ENCODE results near the gene KCNK10. TPM values are rescaled to one million over a fixed set of nuclear protein-coding genes. Genes with fewer than 3 reads are reported as not detected.

Gene KCNK10
- total RNA-seq, 6 experiments from 2014 or later = not detected

- Histone ChIP-seq H3K36me3 (no peaks in the 10 kb centered on the region), H3K9me3 (no peaks in the 10 kb centered on the region), H3K27ac (no peak overlapping the region), H3K4me1 (peaks cover 0 to 23% (median 12%) of the 10 kb centered on the region in 4 donors), H3K4me3 (no peak overlapping the region), H3K27me3 (no peaks in the 10 kb centered on the region)
- 55% methylated on average over 3 of the region's 3 CpGs for WGBS (ENCODE audit: insufficient coverage, low coverage, low lambda C conversion rate, missing lambda C conversion rate)
- TF ChIP-seq CTCF (IDR thresholded peaks at IDR 0.05) (no peak), POLR2A (IDR thresholded peaks at IDR 0.05) (no peak)
- DNase-seq (peak in 1 of 3 donors; percentile 50), ATAC-seq (peak; percentile 91 to 97 (median 96))
- intact Hi-C loops (cut with DNase I) = no loop called here
Observed at GRCh38 chr14:88300817-88301216, 22.3 kb downstream of the KCNK10 start.

GRCh38 chr14:88299865-88300530 is 23.1 kb downstream of the KCNK10 start:
- H3K27me3 ChIP-seq = no peaks in the 10 kb centered on the region
- WGBS (ENCODE audit: insufficient coverage, low coverage, low lambda C conversion rate, missing lambda C conversion rate) = 62% methylated on average over 6 of the region's 6 CpGs
- TF ChIP-seq CTCF (IDR thresholded peaks at IDR 0.05) (no peak), POLR2A (IDR thresholded peaks at IDR 0.05) (no peak)
- no peak for DNase-seq
- peaks cover 0 to 23% (median 12%) of the 10 kb centered on the region in 4 donors for H3K4me1 ChIP-seq
- intact Hi-C loops (cut with DNase I) = no loop called here
- H3K36me3 ChIP-seq = no peaks in the 10 kb centered on the region
- no peak overlapping the region for H3K4me3 ChIP-seq
- no peak overlapping the region for H3K27ac ChIP-seq
- peak in 3 of 4 donors; percentile 5 to 42 (median 19) for ATAC-seq
- H3K9me3 ChIP-seq = no peaks in the 10 kb centered on the region

- intact Hi-C loops (cut with DNase I) = no loop called here
- Histone ChIP-seq H3K4me3 (no peak overlapping the region), H3K4me1 (peaks cover 0 to 23% (median 12%) of the 10 kb centered on the region in 4 donors), H3K27ac (no peak overlapping the region), H3K9me3 (no peaks in the 10 kb centered on the region), H3K27me3 (no peaks in the 10 kb centered on the region), H3K36me3 (no peaks in the 10 kb centered on the region)
- DNase-seq (no peak), ATAC-seq (peak in 3 of 4 donors; percentile 20 to 30 (median 23))
- WGBS (ENCODE audit: insufficient coverage, low coverage, low lambda C conversion rate, missing lambda C conversion rate) = 21% methylated on average over 5 of the region's 5 CpGs
- TF ChIP-seq CTCF (IDR thresholded peaks at IDR 0.05) (no peak), POLR2A (IDR thresholded peaks at IDR 0.05) (no peak)
Observed at GRCh38 chr14:88297306-88297705, 25.8 kb downstream of the KCNK10 start.

GRCh38 chr14:88296351-88296750 is 26.7 kb downstream of the KCNK10 start:
- peaks cover 0 to 22% (median 9%) of the 10 kb centered on the region in 4 donors for H3K4me1 ChIP-seq
- ATAC-seq (no peak), DNase-seq (no peak)
- H3K9me3 ChIP-seq = no peaks in the 10 kb centered on the region
- TF ChIP-seq POLR2A (IDR thresholded peaks at IDR 0.05) (no peak), CTCF (IDR thresholded peaks at IDR 0.05) (no peak)
- WGBS (ENCODE audit: insufficient coverage, low coverage, low lambda C conversion rate, missing lambda C conversion rate) = 66% methylated on average over 4 of the region's 4 CpGs
- H3K36me3 ChIP-seq = no peaks in the 10 kb centered on the region
- no peak overlapping the region for H3K4me3 ChIP-seq
- intact Hi-C loops (cut with DNase I) = no loop called here
- H3K27ac ChIP-seq = no peak overlapping the region
- H3K27me3 ChIP-seq = no peaks in the 10 kb centered on the region
